OCI-LY3 (cell line): ENCODE measurements around the gene CDH3.

Experiments used
- H2AFZ ChIP-seq: fragments of 200-600, 300-600 bp; shearing (Covaris generic); 2 replicates; pipeline ENCODE4 v1.6.0; 2014; ENCODE audit warnings: antibody characterized with exemption, low read depth, low read length
- H3K27ac ChIP-seq: fragments of 200-600, 300-600 bp; sonication (generic); 2 replicates; pipeline ENCODE4 v1.5.1; 2014; ENCODE audit warnings: mild to moderate bottlenecking, low read length, moderate library complexity, mixed read lengths
- H3K27me3 ChIP-seq: fragments of 200-600, 300-600 bp; sonication (generic); 2 replicates; pipeline ENCODE4 v1.6.1; 2014; ENCODE audit warnings: low read depth, low read length, mixed read lengths
- H3K36me3 ChIP-seq: fragments of 200-600, 300-600 bp; sonication (generic); replicated peaks from 2 replicates; pipeline ENCODE3; 2014; ENCODE audit warnings: low read depth, low read length, mixed read lengths
- H3K4me1 ChIP-seq: fragments of 300-600, 200-600 bp; sonication (generic); 2 replicates; pipeline ENCODE4 v1.6.1; 2014; ENCODE audit warnings: low read length, mixed read lengths
- H3K4me2 ChIP-seq: fragments of 200-600, 300-600 bp; sonication (generic); 2 replicates; pipeline ENCODE4 v1.6.1; 2014; ENCODE audit warnings: low read length, mixed read lengths
- H3K4me3 ChIP-seq: fragments of 300-600, 200-600 bp; sonication (generic); 2 replicates; pipeline ENCODE4 v1.5.1; 2014; ENCODE audit warnings: antibody characterized with exemption, mild to moderate bottlenecking, low read length, moderate library complexity
- H3K79me2 ChIP-seq: fragments of 300-600, 200-600 bp; shearing (Covaris generic); 2 replicates; pipeline ENCODE4 v1.6.1; 2014; ENCODE audit warnings: mild to moderate bottlenecking, low read length, mixed read lengths
- H3K9ac ChIP-seq: fragments of 300-600, 200-600 bp; shearing (Covaris generic); 2 replicates; pipeline ENCODE4 v1.6.0; 2014; ENCODE audit warnings: mild to moderate bottlenecking, low read length, moderate library complexity
- H3K9me3 ChIP-seq: fragments of 200-600, 300-600 bp; shearing (Covaris generic); 2 replicates; pipeline ENCODE4 v1.6.1; 2014; ENCODE audit warnings: low read length, mixed read lengths; ENCODE audit not compliant: insufficient read depth
- H4K20me1 ChIP-seq: fragments of 200-600, 300-600 bp; sonication (generic); 2 replicates; pipeline ENCODE4 v1.6.1; 2016; ENCODE audit warnings: low read length, mixed read lengths; ENCODE audit not compliant: insufficient read depth
- EZH2phosphoT487 ChIP-seq: fragments of 200-600 bp; shearing (Covaris generic); IDR thresholded peaks from 2 replicates; pipeline ENCODE4 v1.6.1; 2018; ENCODE audit warnings: antibody characterized with exemption, mixed run types, low read depth
- TF ChIP-seq, protein P1 (sequence below): fragments of 200-600, 300-600 bp; sonication (generic); IDR thresholded peaks from 2 replicates; pipeline ENCODE4 v1.5.1; 2014; ENCODE audit warnings: antibody characterized with exemption, low read length, low read depth

CDH3 gene

DNA sequence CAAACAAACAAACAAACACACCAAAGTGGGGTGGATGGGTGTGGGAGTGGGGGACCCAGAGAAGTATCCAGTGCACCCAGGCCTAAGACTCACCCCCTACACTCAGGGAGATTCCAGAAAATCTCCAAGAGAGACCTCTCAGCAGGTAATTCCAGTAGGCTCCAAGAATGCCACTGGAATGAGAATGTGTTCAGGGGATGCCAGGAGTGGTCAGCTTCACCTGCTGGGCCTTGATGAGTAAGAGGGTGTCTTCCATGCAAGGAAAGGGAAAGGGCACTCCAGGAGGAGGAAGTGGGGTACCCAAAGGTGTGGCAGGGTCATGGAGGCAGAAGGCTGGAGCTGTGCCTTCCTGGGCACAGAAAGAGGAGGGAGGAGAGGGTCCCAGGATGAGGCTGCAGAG, 101.8 kb downstream of the CDH3 start:
- Histone ChIP-seq H4K20me1 (no peaks in the 10 kb centered on the region), H2AFZ (no peak overlapping the region), H3K27me3 (no peaks in the 10 kb centered on the region), H3K79me2 (no peaks in the 10 kb centered on the region), H3K27ac (no peak overlapping the region), H3K4me1 (peaks cover 23% of the 10 kb centered on the region), H3K9me3 (no peaks in the 10 kb centered on the region), H3K4me2 (no peak overlapping the region), H3K36me3 (no peaks in the 10 kb centered on the region), H3K4me3 (no peak overlapping the region), H3K9ac (no peak overlapping the region)
- no peak for TF ChIP-seq EZH2phosphoT487
- TF ChIP-seq, protein P1, sequence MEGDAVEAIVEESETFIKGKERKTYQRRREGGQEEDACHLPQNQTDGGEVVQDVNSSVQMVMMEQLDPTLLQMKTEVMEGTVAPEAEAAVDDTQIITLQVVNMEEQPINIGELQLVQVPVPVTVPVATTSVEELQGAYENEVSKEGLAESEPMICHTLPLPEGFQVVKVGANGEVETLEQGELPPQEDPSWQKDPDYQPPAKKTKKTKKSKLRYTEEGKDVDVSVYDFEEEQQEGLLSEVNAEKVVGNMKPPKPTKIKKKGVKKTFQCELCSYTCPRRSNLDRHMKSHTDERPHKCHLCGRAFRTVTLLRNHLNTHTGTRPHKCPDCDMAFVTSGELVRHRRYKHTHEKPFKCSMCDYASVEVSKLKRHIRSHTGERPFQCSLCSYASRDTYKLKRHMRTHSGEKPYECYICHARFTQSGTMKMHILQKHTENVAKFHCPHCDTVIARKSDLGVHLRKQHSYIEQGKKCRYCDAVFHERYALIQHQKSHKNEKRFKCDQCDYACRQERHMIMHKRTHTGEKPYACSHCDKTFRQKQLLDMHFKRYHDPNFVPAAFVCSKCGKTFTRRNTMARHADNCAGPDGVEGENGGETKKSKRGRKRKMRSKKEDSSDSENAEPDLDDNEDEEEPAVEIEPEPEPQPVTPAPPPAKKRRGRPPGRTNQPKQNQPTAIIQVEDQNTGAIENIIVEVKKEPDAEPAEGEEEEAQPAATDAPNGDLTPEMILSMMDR, result no peak

DNA sequence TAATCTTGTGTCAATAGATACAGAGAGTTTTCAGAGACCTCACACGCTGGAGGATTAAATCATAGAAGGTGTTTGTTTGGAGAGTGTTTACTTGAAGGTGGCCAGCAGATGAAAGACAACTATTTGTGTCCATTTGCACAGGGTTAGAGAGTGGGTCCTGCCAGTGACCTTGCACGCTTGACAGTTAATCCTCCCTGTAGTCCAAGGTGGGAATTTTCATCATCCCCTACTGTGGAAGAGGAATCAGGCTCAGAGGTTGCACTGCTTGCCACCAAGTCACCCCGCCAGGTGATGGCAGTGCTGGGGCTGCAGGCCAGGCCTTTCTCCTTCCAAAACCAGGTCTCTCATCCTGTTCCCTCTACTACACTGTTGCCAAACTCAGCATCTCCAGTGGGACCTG, 104.3 kb downstream of the CDH3 start:
- Histone ChIP-seq H3K79me2 (no peaks in the 10 kb centered on the region), H3K4me1 (peaks cover 17% of the 10 kb centered on the region), H3K27me3 (no peaks in the 10 kb centered on the region), H3K36me3 (no peaks in the 10 kb centered on the region), H4K20me1 (no peaks in the 10 kb centered on the region), H3K9ac (no peak overlapping the region), H3K27ac (no peak overlapping the region), H3K4me2 (no peak overlapping the region), H2AFZ (no peak overlapping the region), H3K4me3 (no peak overlapping the region), H3K9me3 (no peaks in the 10 kb centered on the region)
- no peak for TF ChIP-seq EZH2phosphoT487
- TF ChIP-seq, protein P1, result peak; percentile 47
